Sigmoid colon (tissue), 7 donors: ENCODE measurements around the gene DNAJC6. TPM values are rescaled to one million over a fixed set of nuclear protein-coding genes. Genes with fewer than 3 reads are reported as not detected.

ENCODE experiments used
- DNase-seq: peaks from one replicate; pipeline ENCODE4 v3.0.0-alpha.2; 2019
- H3K27ac ChIP-seq, 4 donors: fragments of 200-600 bp; sonication (generic); one replicate each; pipeline ENCODE4 v1.5.1; 2016 to 2019; ENCODE audit warnings: mild to moderate bottlenecking in 1 of 4
- H3K27me3 ChIP-seq, 3 donors: fragments of 200-600 bp; sonication (generic); one replicate each; pipeline ENCODE4 v1.5.1; 2019; ENCODE audit warnings: mild to moderate bottlenecking in 1 of 3
- H3K36me3 ChIP-seq, 4 donors: fragments of 200-600 bp; sonication (generic); one replicate each; pipeline ENCODE4 v1.5.1; 2016 to 2019
- H3K4me1 ChIP-seq, 4 donors: fragments of 200-600 bp; sonication (generic); one replicate each; pipeline ENCODE4 v1.5.1; 2017 to 2019
- H3K4me3 ChIP-seq, 4 donors: fragments of 200-600 bp; sonication (generic); one replicate each; pipeline ENCODE4 v1.5.1; 2017 to 2019; ENCODE audit warnings: mild to moderate bottlenecking in 2 of 4, moderate library complexity in 1 of 4
- H3K9me3 ChIP-seq, 4 donors: fragments of 200-600 bp in 3 of 4; sonication (generic) in 3 of 4; one replicate each; pipeline versions ENCODE4 v1.5.1 to v1.6.1; 2013 to 2019
- CTCF ChIP-seq, 4 experiments: fragments of 450-650 bp in 3 of 4; fragments of 200-600 bp in 1 of 4; IDR thresholded peaks; one replicate each; pipeline ENCODE4 v1.5.1; 2016 to 2019; ENCODE audit warnings: antibody characterized with exemption in 4 of 4, mild to moderate bottlenecking in 3 of 4, moderate library complexity in 2 of 4
- EP300 ChIP-seq, 4 donors: sonication (generic); formaldehyde crosslinking; IDR thresholded peaks; one replicate each; pipeline ENCODE4 v1.6.1; 2017; ENCODE audit warnings: antibody characterized with exemption in 4 of 4
- POLR2A ChIP-seq, 2 donors: fragments of 450-650 bp; IDR thresholded peaks; one replicate each; pipeline ENCODE4 v1.6.1; 2016; ENCODE audit warnings: antibody characterized with exemption in 2 of 2, mild to moderate bottlenecking in 2 of 2, moderate library complexity in 2 of 2
- POLR2AphosphoS5 ChIP-seq, 4 donors: sonication (generic); formaldehyde crosslinking; IDR thresholded peaks; one replicate each; pipeline ENCODE4 v1.6.1; 2017; ENCODE audit warnings: antibody characterized with exemption in 4 of 4
- WGBS, 2 donors: extraction: QIAGEN DNeasy Blood & Tissue Kit; methylation state at CpG; one replicate each; pipeline ENCODE4 v1.1.7; 2013; 5-methylcytosine and 5-hydroxymethylcytosine counted together
- intact Hi-C: fragments of 100-400 bp; cut with DNase I; formaldehyde crosslinking; loops from one replicate; pipeline ENCODE4 v1.15.1; 2023
- polyA plus RNA-seq, 3 donors: library from polyadenylated mRNA; stranded (reverse); fragments of 200-250 nt; gene quantifications; one replicate each; pipeline ENCODE4 v1.2.3, GENCODE V29; 2013
- total RNA-seq, 4 donors: library from RNA; depleted of rRNA; stranded (reverse); fragments of >200 nt; gene quantifications; one replicate each; pipeline ENCODE4 v1.1.0, GENCODE V29; 2016
- donor health status: healthy with polysubstance abuse.
- donor health status: Bipolar disorder and iron deficiency.
- donor health status: healthy.

The DNAJC6 gene
- total and polyA plus RNA-seq, 7 donors, result 0.23 to 7.1 (median 3.9) TPM

- Histone ChIP-seq H3K4me1 (no peaks in the 10 kb centered on the region), H3K9me3 (no peaks in the 10 kb centered on the region), H3K27me3 (no peaks in the 10 kb centered on the region), H3K36me3 (no peaks in the 10 kb centered on the region), H3K4me3 (no peak overlapping the region), H3K27ac (no peak overlapping the region)
- TF ChIP-seq EP300 (IDR thresholded peaks at IDR 0.05), result no peak
- no peak for TF ChIP-seq CTCF (IDR thresholded peaks at IDR 0.05)
- no peak for TF ChIP-seq POLR2A (IDR thresholded peaks at IDR 0.05)
- no peak for TF ChIP-seq POLR2AphosphoS5 (IDR thresholded peaks at IDR 0.05)
- intact Hi-C loops, result no loop called here
- DNase-seq, result no peak
Measured at GRCh38 chr1:65404941-65405340, 95.6 kb downstream of the DNAJC6 start.

DNA sequence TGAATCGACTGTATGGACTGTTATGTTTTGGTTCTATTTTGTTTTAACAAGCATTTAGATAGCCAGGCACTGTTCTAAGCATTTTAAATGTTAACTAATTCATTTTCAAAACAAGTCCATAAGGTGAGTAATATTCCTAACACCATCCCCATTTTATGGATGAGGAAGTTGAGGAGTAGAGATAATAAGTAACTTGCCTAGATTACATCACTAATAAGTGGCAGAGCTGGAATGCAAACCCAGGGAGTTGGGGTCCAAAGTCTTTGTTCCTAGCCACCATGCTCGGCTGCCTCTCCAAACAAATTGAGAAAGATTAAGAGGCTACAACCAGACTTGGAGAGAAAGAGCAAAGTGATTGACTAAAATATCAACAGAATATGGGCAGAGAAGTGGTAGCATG, 98.5 kb downstream of the DNAJC6 start:
- TF ChIP-seq POLR2A (IDR thresholded peaks at IDR 0.05), result no peak
- TF ChIP-seq POLR2AphosphoS5 (IDR thresholded peaks at IDR 0.05), result no peak
- TF ChIP-seq CTCF (IDR thresholded peaks at IDR 0.05), result no peak
- TF ChIP-seq EP300 (IDR thresholded peaks at IDR 0.05), result no peak
- Histone ChIP-seq H3K4me1 (no peaks in the 10 kb centered on the region), H3K9me3 (no peaks in the 10 kb centered on the region), H3K4me3 (no peak overlapping the region), H3K36me3 (no peaks in the 10 kb centered on the region), H3K27ac (no peak overlapping the region), H3K27me3 (no peaks in the 10 kb centered on the region)
- WGBS, 2 donors, result 57 to 81% methylated on average over 2 of the region's 2 CpGs
- no peak for DNase-seq
- intact Hi-C loops, result no loop called here

DNA sequence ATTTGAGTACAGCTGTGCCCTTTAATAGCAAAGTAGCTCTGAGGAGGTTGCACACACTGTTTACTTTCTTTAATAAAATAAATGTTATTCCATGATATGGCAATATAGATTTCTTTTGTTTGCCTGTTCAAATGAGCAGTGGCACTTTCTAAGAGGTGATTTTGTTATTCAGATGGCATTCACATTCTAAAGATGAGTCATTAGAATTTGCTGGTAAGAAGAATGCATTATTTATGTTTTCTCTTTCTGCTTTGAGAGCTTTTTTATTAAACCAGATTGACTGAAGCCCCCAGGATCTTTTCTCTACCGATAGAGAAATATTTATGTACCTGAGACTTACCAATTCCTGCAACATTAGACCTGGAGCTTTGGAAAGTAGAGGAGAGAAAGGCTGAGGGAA, 100.0 kb downstream of the DNAJC6 start:
- TF ChIP-seq EP300 (IDR thresholded peaks at IDR 0.05) (no peak), POLR2A (IDR thresholded peaks at IDR 0.05) (no peak), CTCF (IDR thresholded peaks at IDR 0.05) (no peak), POLR2AphosphoS5 (IDR thresholded peaks at IDR 0.05) (no peak)
- no peaks in the 10 kb centered on the region for H3K36me3 ChIP-seq
- no peaks in the 10 kb centered on the region for H3K27me3 ChIP-seq
- intact Hi-C loops, result no loop called here
- no peak overlapping the region for H3K4me3 ChIP-seq
- WGBS, 2 donors, result 67 to 73% methylated on average over 1 of the region's 1 CpG
- no peak for DNase-seq
- H3K9me3 ChIP-seq, result no peaks in the 10 kb centered on the region
- no peaks in the 10 kb centered on the region for H3K4me1 ChIP-seq
- no peak overlapping the region for H3K27ac ChIP-seq

DNA sequence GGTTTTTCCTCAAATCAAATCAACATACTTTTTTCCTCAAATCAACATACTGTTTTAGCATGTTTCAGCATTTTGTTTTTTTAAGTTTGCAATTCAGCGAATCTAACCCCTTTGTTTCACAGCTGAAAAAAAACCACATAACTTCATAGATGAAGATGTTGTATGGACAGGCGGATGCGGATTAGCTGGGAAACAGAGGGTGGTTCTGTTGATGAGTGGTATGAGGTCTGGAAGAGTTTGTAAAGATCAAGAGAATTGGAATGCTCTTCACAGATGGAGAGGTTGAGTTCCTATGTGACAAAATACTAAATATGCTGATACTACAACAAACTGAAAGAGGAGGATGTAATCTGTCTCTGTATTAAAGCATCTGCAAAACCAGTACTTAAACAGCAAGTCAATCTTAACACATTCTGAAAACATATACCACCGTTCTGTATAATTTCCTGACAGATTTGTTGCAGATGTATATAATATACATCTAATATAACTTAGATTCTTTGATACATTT, 100.5 kb downstream of the DNAJC6 start:
- no peak for TF ChIP-seq POLR2AphosphoS5 (IDR thresholded peaks at IDR 0.05)
- no peak for TF ChIP-seq POLR2A (IDR thresholded peaks at IDR 0.05)
- TF ChIP-seq EP300 (IDR thresholded peaks at IDR 0.05), result no peak
- TF ChIP-seq CTCF (IDR thresholded peaks at IDR 0.05), result no peak
- H3K27me3 ChIP-seq, result no peaks in the 10 kb centered on the region
- H3K36me3 ChIP-seq, result no peaks in the 10 kb centered on the region
- DNase-seq, result no peak
- no peak overlapping the region for H3K4me3 ChIP-seq
- 93% methylated on average over 4 of the region's 4 CpGs for WGBS, 2 donors
- no peaks in the 10 kb centered on the region for H3K9me3 ChIP-seq
- intact Hi-C loops, result no loop called here
- no peaks in the 10 kb centered on the region for H3K4me1 ChIP-seq
- H3K27ac ChIP-seq, result no peak overlapping the region

DNA sequence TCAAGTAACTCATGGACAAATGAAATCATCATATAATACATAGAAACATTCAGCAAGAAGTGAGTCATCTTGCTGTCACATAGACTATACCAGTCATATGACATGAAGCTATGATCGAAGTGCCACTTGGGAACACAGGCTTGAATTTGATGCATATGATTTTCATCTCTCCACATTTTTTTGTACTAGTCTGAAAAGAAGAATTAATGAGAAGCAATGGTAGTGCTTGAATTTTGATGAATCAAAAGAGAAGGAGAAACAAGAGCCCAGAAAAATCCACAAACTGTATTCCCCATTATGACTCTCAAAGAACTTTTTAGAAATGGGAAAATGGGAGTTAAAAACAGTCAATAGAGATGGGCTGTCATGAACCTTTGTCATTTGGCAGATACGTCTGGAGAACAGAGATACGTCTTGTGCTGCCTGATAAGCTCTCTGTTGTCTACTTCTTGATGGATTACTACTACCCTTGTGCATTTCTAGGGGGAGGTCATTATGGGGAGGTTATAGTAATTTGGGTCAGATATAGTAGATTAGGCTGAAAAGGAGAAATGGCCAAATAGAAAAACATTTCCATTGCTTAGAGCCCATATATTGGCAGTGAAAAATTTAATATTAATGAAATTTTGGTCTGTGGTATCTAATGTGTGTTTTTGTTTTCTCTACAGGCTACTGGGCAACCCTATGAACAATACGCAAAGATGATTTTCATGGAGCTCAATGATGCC, 103.1 kb downstream of the DNAJC6 start:
- no peaks in the 10 kb centered on the region for H3K27me3 ChIP-seq
- H3K36me3 ChIP-seq, result no peaks in the 10 kb centered on the region
- H3K9me3 ChIP-seq, result no peaks in the 10 kb centered on the region
- no peak overlapping the region for H3K27ac ChIP-seq
- WGBS, 2 donors, result 89 to 95% methylated on average over 4 of the region's 4 CpGs
- H3K4me1 ChIP-seq, result no peaks in the 10 kb centered on the region
- TF ChIP-seq POLR2AphosphoS5 (IDR thresholded peaks at IDR 0.05), result no peak
- no peak for TF ChIP-seq POLR2A (IDR thresholded peaks at IDR 0.05)
- no peak for TF ChIP-seq EP300 (IDR thresholded peaks at IDR 0.05)
- no peak for TF ChIP-seq CTCF (IDR thresholded peaks at IDR 0.05)
- H3K4me3 ChIP-seq, result no peak overlapping the region
- intact Hi-C loops, result no loop called here
- DNase-seq, result no peak
